ENCODE results near the gene MPHOSPH9. TPM values are rescaled to one million over a fixed set of nuclear protein-coding genes. Genes with fewer than 3 reads are reported as not detected.
A peak's percentile ranks its signal among the peaks of the same experiment; 100 is the strongest.

Gene MPHOSPH9
- total and polyA plus RNA-seq, 2 donors (not counting 1 experiment from before 2014, with no cell fraction given): 17.2 to 50.5 TPM

GRCh38 chr12:123278101-123278627 lies 45.2 kb upstream of the MPHOSPH9 start:
- Histone ChIP-seq H3K27me3 (ENCODE audit: control insufficient read depth, insufficient read depth, low read length) (no peaks in the 10 kb centered on the region), H4K20me1 (ENCODE audit: control insufficient read depth, extremely low read depth, insufficient read depth, low read length) (no peaks in the 10 kb centered on the region), H3K27ac (ENCODE audit: insufficient read depth, low read length) (no peak overlapping the region), H3K4me3 (replicated peaks in 1 of 4; ENCODE audit: control extremely low read depth in 1 of 4, insufficient read depth in 1 of 4, low read depth in 3 of 4, low read length in 4 of 4) (no peak overlapping the region), H2AFZ (ENCODE audit: low read length) (no peak overlapping the region), H3K4me1 (ENCODE audit: control insufficient read depth, extremely low read depth, insufficient read depth, low read length) (no peaks in the 10 kb centered on the region), H3K79me2 (ENCODE audit: control insufficient read depth, insufficient read depth, low read length) (no peaks in the 10 kb centered on the region), H3K36me3 (ENCODE audit: control insufficient read depth, insufficient read depth, low read length) (no peaks in the 10 kb centered on the region), H3K9ac (ENCODE audit: insufficient read depth, low read length) (no peak overlapping the region), H3K4me2 (ENCODE audit: extremely low read depth, insufficient read depth, low read length) (no peak overlapping the region), H3K9me3 (ENCODE audit: control insufficient read depth, insufficient read depth, low read depth, low read length) (no peaks in the 10 kb centered on the region)
- no peak for DNase-seq (ENCODE audit: low read depth in 2 of 2)
- TF ChIP-seq CTCF (conservative IDR thresholded peaks at IDR 0.05 in 1 of 2, IDR thresholded peaks at IDR 0.05 in 1 of 2; ENCODE audit: low read depth in 1 of 2, low read length in 2 of 2) (no peak), EZH2 (IDR thresholded peaks at IDR 0.05; ENCODE audit: low read length, missing control alignments) (no peak)

DNA sequence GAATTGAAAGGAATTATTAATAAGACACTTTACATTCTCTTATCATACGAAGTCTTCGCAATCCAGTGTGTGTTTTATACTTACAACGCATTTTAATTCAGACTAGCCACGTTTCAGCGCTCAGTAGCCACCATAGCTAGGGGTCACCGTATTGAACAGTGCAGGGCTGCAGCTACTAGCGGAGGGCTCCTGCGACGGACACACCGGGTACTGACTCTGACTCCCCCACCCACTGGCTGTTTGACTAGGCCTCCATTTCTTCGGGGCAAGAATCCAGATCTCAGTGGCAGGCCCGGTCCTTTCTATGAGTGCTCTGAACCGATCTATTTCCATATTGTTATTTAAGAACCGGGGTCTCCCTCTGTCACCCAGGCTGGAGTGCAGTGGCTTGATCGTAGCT lies 40.2 kb upstream of the MPHOSPH9 start:
- Histone ChIP-seq H3K4me1 (ENCODE audit: control insufficient read depth, extremely low read depth, insufficient read depth, low read length) (peaks cover 9% of the 10 kb centered on the region), H3K36me3 (ENCODE audit: control insufficient read depth, insufficient read depth, low read length) (peaks cover 3% of the 10 kb centered on the region), H3K9me3 (ENCODE audit: control insufficient read depth, insufficient read depth, low read depth, low read length) (no peaks in the 10 kb centered on the region), H3K27ac (ENCODE audit: insufficient read depth, low read length) (no peak overlapping the region), H4K20me1 (ENCODE audit: control insufficient read depth, extremely low read depth, insufficient read depth, low read length) (no peaks in the 10 kb centered on the region), H3K79me2 (ENCODE audit: control insufficient read depth, insufficient read depth, low read length) (peaks cover 30% of the 10 kb centered on the region), H3K9ac (ENCODE audit: insufficient read depth, low read length) (no peak overlapping the region), H3K27me3 (ENCODE audit: control insufficient read depth, insufficient read depth, low read length) (no peaks in the 10 kb centered on the region), H2AFZ (ENCODE audit: low read length) (no peak overlapping the region), H3K4me2 (ENCODE audit: extremely low read depth, insufficient read depth, low read length) (no peak overlapping the region), H3K4me3 (replicated peaks in 1 of 4; ENCODE audit: control extremely low read depth in 1 of 4, insufficient read depth in 1 of 4, low read depth in 3 of 4, low read length in 4 of 4) (no peak overlapping the region)
- TF ChIP-seq CTCF (conservative IDR thresholded peaks at IDR 0.05 in 1 of 2, IDR thresholded peaks at IDR 0.05 in 1 of 2; ENCODE audit: low read depth in 1 of 2, low read length in 2 of 2) (no peak), EZH2 (IDR thresholded peaks at IDR 0.05; ENCODE audit: low read length, missing control alignments) (no peak)
- no peak for DNase-seq (ENCODE audit: low read depth in 2 of 2)

DNA sequence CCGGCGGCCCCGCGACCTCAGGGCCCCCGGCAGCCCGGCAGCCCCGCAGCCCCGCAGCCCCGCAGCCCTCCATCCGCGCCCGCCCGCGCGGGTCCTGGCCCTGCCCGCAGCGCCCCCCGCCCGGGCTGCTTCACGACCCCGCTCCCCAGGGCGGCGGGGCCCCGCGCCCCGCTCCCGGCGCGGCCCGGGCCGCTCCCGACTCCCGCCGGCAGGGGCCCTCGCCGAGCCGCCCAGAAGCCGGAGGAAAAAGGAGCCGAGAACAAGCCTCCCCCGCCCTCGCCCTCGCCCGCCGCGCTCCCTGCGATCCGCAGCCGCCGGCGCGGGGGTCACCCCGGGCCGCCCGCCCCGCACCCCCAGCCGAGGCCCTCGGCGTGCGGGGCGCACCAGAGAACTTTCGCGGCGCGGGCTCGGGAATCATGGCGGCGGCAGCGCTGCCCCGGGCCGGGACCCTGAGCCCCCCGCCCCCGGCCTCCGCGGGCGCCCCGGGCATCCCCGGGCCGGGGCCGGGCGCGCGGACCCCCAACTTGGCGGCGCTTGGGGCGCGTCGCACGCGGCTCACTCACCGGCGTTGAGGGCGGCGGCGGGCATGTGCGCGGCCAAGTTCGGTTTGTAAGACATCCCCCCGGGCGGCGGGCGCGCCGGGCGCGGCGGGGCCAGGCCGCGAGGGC lies 38.2 kb upstream of the MPHOSPH9 start:
- no peak overlapping the region for H2AFZ ChIP-seq (ENCODE audit: low read length)
- peaks cover 9% of the 10 kb centered on the region for H3K4me1 ChIP-seq (ENCODE audit: control insufficient read depth, extremely low read depth, insufficient read depth, low read length)
- peak overlapping the region; percentile 100 for H3K4me2 ChIP-seq (ENCODE audit: extremely low read depth, insufficient read depth, low read length)
- no peaks in the 10 kb centered on the region for H3K27me3 ChIP-seq (ENCODE audit: control insufficient read depth, insufficient read depth, low read length)
- peak overlapping the region; percentile 82 to 92 (median 90) for H3K4me3 ChIP-seq (replicated peaks in 1 of 4; ENCODE audit: control extremely low read depth in 1 of 4, insufficient read depth in 1 of 4, low read depth in 3 of 4, low read length in 4 of 4)
- H4K20me1 ChIP-seq (ENCODE audit: control insufficient read depth, extremely low read depth, insufficient read depth, low read length): no peaks in the 10 kb centered on the region
- TF ChIP-seq CTCF (conservative IDR thresholded peaks at IDR 0.05 in 1 of 2, IDR thresholded peaks at IDR 0.05 in 1 of 2; ENCODE audit: low read depth in 1 of 2, low read length in 2 of 2): peak; percentile 22 to 36
- TF ChIP-seq EZH2 (IDR thresholded peaks at IDR 0.05; ENCODE audit: low read length, missing control alignments): no peak
- H3K27ac ChIP-seq (ENCODE audit: insufficient read depth, low read length): peak overlapping the region; percentile 92
- H3K9me3 ChIP-seq (ENCODE audit: control insufficient read depth, insufficient read depth, low read depth, low read length): no peaks in the 10 kb centered on the region
- peak; percentile 46 to 52 for DNase-seq (ENCODE audit: low read depth in 2 of 2)
- peaks cover 48% of the 10 kb centered on the region for H3K79me2 ChIP-seq (ENCODE audit: control insufficient read depth, insufficient read depth, low read length)
- peaks cover 14% of the 10 kb centered on the region for H3K36me3 ChIP-seq (ENCODE audit: control insufficient read depth, insufficient read depth, low read length)
- H3K9ac ChIP-seq (ENCODE audit: insufficient read depth, low read length): peak overlapping the region; percentile 82
